RPMI7951 (cell line): ENCODE measurements around the gene PPM1L. TPM values are rescaled to one million over a fixed set of nuclear protein-coding genes. Genes with fewer than 3 reads are reported as not detected.
A peak's percentile ranks its signal among the peaks of the same experiment; 100 is the strongest.
"Not testable (repeated sequence)": the region's sequence is repeated elsewhere in the genome, so short reads cannot be mapped to it uniquely, and the experiment has no call there.

Experiments
- DNase-seq: peaks from one replicate; pipeline ENCODE4 v3.0.0-alpha.2; 2012; ENCODE audit warnings: low read depth
- total RNA-seq: library from RNA; depleted of rRNA; stranded (reverse); fragments of >200 nt; shearing (Covaris generic); gene quantifications from 2 replicates; pipeline ENCODE4 v1.2.3, GENCODE V29; 2014; rRNA removed

Gene PPM1L
- 0.39 and 1.6 TPM in 2 replicates for total RNA-seq

- peak; percentile 53 for DNase-seq
Measured at GRCh38 chr3:160755776-160756304, at the start of gene PPM1L. PPM1L (plus strand) TSS chr3:160756231.

- DNase-seq: peak; percentile 57
Measured at GRCh38 chr3:160707187-160707794, 48.7 kb upstream of the PPM1L start.

GRCh38 chr3:160709477-160710182 is 46.4 kb upstream of the PPM1L start:
- DNase-seq: no peak

- DNase-seq: not testable (repeated sequence)
Measured at GRCh38 chr3:160713144-160713543, 42.9 kb upstream of the PPM1L start.

- DNase-seq: no peak
Measured at GRCh38 chr3:160719710-160720109, 36.3 kb upstream of the PPM1L start.

GRCh38 chr3:160720123-160720746 is 35.8 kb upstream of the PPM1L start:
- peak; percentile 11 for DNase-seq

GRCh38 chr3:160722331-160722730 is 33.7 kb upstream of the PPM1L start:
- no peak for DNase-seq

GRCh38 chr3:160725338-160725737 is 30.7 kb upstream of the PPM1L start:
- no peak for DNase-seq

GRCh38 chr3:160735826-160736225 is 20.2 kb upstream of the PPM1L start:
- DNase-seq: no peak

GRCh38 chr3:160738048-160738447 is 18.0 kb upstream of the PPM1L start:
- no peak for DNase-seq

- DNase-seq: peak; percentile 8
Measured at GRCh38 chr3:160739079-160739478, 17.0 kb upstream of the PPM1L start.

- DNase-seq: no peak
Measured at GRCh38 chr3:160746976-160747375, 9.1 kb upstream of the PPM1L start.

- no peak for DNase-seq
Measured at GRCh38 chr3:160747422-160747821, 8.6 kb upstream of the PPM1L start.

- DNase-seq: no peak
Measured at GRCh38 chr3:160748231-160748630, 7.8 kb upstream of the PPM1L start.

GRCh38 chr3:160748787-160749186 is 7.2 kb upstream of the PPM1L start:
- DNase-seq: no peak

GRCh38 chr3:160753953-160754352 is 2.1 kb upstream of the PPM1L start:
- no peak for DNase-seq

GRCh38 chr3:160754371-160754854 is 1.6 kb upstream of the PPM1L start:
- peak; percentile 64 for DNase-seq

GRCh38 chr3:160754855-160755747 is 930 bp upstream of the PPM1L start:
- DNase-seq: peak; percentile 92

- DNase-seq: no peak
Measured at GRCh38 chr3:160757233-160758106, 1.4 kb downstream of the PPM1L start.

- DNase-seq: no peak
Measured at GRCh38 chr3:160758929-160759577, 3.0 kb downstream of the PPM1L start.
